Transverse colon (tissue), 4 donors: ENCODE data around the gene MET. TPM values are rescaled to one million over a fixed set of nuclear protein-coding genes. Genes with fewer than 3 reads are reported as not detected.

Source experiments
- DNase-seq: peaks from one replicate; pipeline ENCODE4 v3.0.0-alpha.2; 2019
- H3K27ac ChIP-seq, 4 donors: fragments of 200-600 bp; sonication (generic); 2 replicates each; pipeline ENCODE4 v1.5.1; 2016 to 2018; ENCODE audit warnings: inconsistent platforms in 4 of 4
- H3K27me3 ChIP-seq: fragments of 200-600 bp; sonication (generic); 2 replicates; pipeline ENCODE4 v1.5.1; 2017; ENCODE audit warnings: inconsistent platforms
- H3K36me3 ChIP-seq, 4 donors: fragments of 200-600 bp; sonication (generic); 2 replicates each; pipeline ENCODE4 v1.5.1; 2017 to 2019; ENCODE audit warnings: inconsistent platforms in 4 of 4
- H3K4me1 ChIP-seq, 4 donors: fragments of 200-600 bp; sonication (generic); 2 replicates each; pipeline ENCODE4 v1.5.1; 2017 to 2020; ENCODE audit warnings: inconsistent platforms in 4 of 4
- H3K4me3 ChIP-seq, 4 donors: fragments of 200-600 bp; sonication (generic); 1 replicate in 1 of 4; 2 replicates in 3 of 4; pipeline versions ENCODE4 v1.5.1 to v1.6.1; 2017 to 2019; ENCODE audit warnings: inconsistent platforms in 4 of 4
- H3K9me3 ChIP-seq, 2 donors: fragments of 200-600 bp; sonication (generic); 2 replicates each; pipeline ENCODE4 v1.5.1; 2017 to 2019; ENCODE audit warnings: inconsistent platforms in 2 of 2
- CTCF ChIP-seq, 5 experiments: fragments of 200-600 bp in 3 of 5; fragments of 450-650 bp in 2 of 5; sonication (generic) in 3 of 5; IDR thresholded peaks; 1 replicate in 2 of 5; 2 replicates in 3 of 5; pipeline ENCODE4 v1.5.1; 2016 to 2017; ENCODE audit warnings: antibody characterized with exemption in 5 of 5, inconsistent platforms in 3 of 5, mild to moderate bottlenecking in 2 of 5, moderate library complexity in 1 of 5
- EP300 ChIP-seq: sonication (generic); formaldehyde crosslinking; IDR thresholded peaks from one replicate; pipeline ENCODE4 v1.6.1; 2017; ENCODE audit warnings: antibody characterized with exemption, low read depth
- POLR2A ChIP-seq: fragments of 450-650 bp; IDR thresholded peaks from one replicate; pipeline ENCODE4 v1.6.1; 2016; ENCODE audit warnings: antibody characterized with exemption, mild to moderate bottlenecking, moderate library complexity
- POLR2AphosphoS5 ChIP-seq, 3 donors: sonication (generic); formaldehyde crosslinking; IDR thresholded peaks; one replicate each; pipeline ENCODE4 v1.6.1; 2016; ENCODE audit warnings: antibody characterized with exemption in 3 of 3
- WGBS, 2 donors: methylation state at CpG; one replicate each; pipeline ENCODE4 v1.1.5; 2018; ENCODE audit warnings: low coverage in 1 of 2; 5-methylcytosine and 5-hydroxymethylcytosine counted together
- in situ Hi-C, 4 donors: fragments of 200-750 bp; cut with MboI; loops; one replicate each; pipeline versions ENCODE4 v1.15.0 to v1.15.1; 2017; ENCODE audit warnings: low sequenced_read_pairs in 3 of 4, low pct_ligation_motif_present in 1 of 4, low pct_unique_long_range_greater_than_20kb in 1 of 4
- intact Hi-C: fragments of 100-400 bp; cut with DNase I; formaldehyde crosslinking; loops from one replicate; pipeline ENCODE4 v1.15.1; 2023; ENCODE audit warnings: low total_unique reads
- total RNA-seq, 4 donors: library from RNA; depleted of rRNA; stranded (reverse); fragments of >200 nt; gene quantifications; one replicate each; pipeline ENCODE4 v1.1.0, GENCODE V29; 2016

MET gene
- total RNA-seq, 4 donors from 2014 or later: 6.4 to 35.5 (median 20.3) TPM

GRCh38 chr7:116708861-116709260, 36.9 kb downstream of the MET start:
- intact Hi-C loops: no loop called here
- Histone ChIP-seq H3K27ac (no peak overlapping the region), H3K36me3 (no peaks in the 10 kb centered on the region)

GRCh38 chr7:116709336-116709735, 37.3 kb downstream of the MET start:
- intact Hi-C loops (no loop called here), in situ Hi-C loops (no loop called here)
- Histone ChIP-seq H3K4me1 (peaks cover 0 to 8% (median 3%) of the 10 kb centered on the region in 4 donors), H3K9me3 (no peaks in the 10 kb centered on the region), H3K36me3 (no peaks in the 10 kb centered on the region), H3K4me3 (no peak overlapping the region), H3K27ac (no peak overlapping the region), H3K27me3 (no peaks in the 10 kb centered on the region)
- WGBS, 2 donors: 87 to 94% methylated on average over 4 of the region's 4 CpGs
- DNase-seq: no peak
- no peak for TF ChIP-seq EP300
- no peak for TF ChIP-seq POLR2AphosphoS5 (IDR thresholded peaks at IDR 0.05)
- TF ChIP-seq POLR2A: no peak
- TF ChIP-seq CTCF (IDR thresholded peaks at IDR 0.05): no peak

More at GRCh38 chr7:116708861-116709260, 36.9 kb downstream of the MET start:
- DNase-seq: no peak
- in situ Hi-C loops: no loop called here
- Histone ChIP-seq H3K4me3 (no peak overlapping the region), H3K4me1 (peaks cover 0 to 8% (median 3%) of the 10 kb centered on the region in 4 donors), H3K27me3 (no peaks in the 10 kb centered on the region), H3K9me3 (no peaks in the 10 kb centered on the region)
- WGBS, 2 donors: 85 to 96% methylated on average over 1 of the region's 1 CpG
- no peak for TF ChIP-seq EP300
- TF ChIP-seq CTCF (IDR thresholded peaks at IDR 0.05): no peak
- TF ChIP-seq POLR2A: no peak
- no peak for TF ChIP-seq POLR2AphosphoS5 (IDR thresholded peaks at IDR 0.05)

- Histone ChIP-seq H3K4me3 (no peak overlapping the region), H3K36me3 (no peaks in the 10 kb centered on the region), H3K27ac (no peak overlapping the region), H3K4me1 (peaks cover 0 to 8% (median 3%) of the 10 kb centered on the region in 4 donors), H3K27me3 (no peaks in the 10 kb centered on the region), H3K9me3 (no peaks in the 10 kb centered on the region)
- WGBS, 2 donors: 50 to 57% methylated on average over 3 of the region's 3 CpGs
- intact Hi-C loops: no loop called here
- in situ Hi-C loops: no loop called here
- TF ChIP-seq POLR2AphosphoS5 (IDR thresholded peaks at IDR 0.05) (no peak), CTCF (IDR thresholded peaks at IDR 0.05) (no peak), POLR2A (no peak), EP300 (no peak)
- no peak for DNase-seq
Observed at GRCh38 chr7:116710764-116711452, 38.9 kb downstream of the MET start.

- in situ Hi-C loops (no loop called here), intact Hi-C loops (no loop called here)
- Histone ChIP-seq H3K9me3 (no peaks in the 10 kb centered on the region), H3K4me3 (no peak overlapping the region), H3K27ac (no peak overlapping the region), H3K27me3 (no peaks in the 10 kb centered on the region), H3K4me1 (peaks cover 0 to 8% (median 3%) of the 10 kb centered on the region in 4 donors), H3K36me3 (no peaks in the 10 kb centered on the region)
- TF ChIP-seq EP300 (no peak), CTCF (IDR thresholded peaks at IDR 0.05) (no peak), POLR2AphosphoS5 (IDR thresholded peaks at IDR 0.05) (no peak), POLR2A (no peak)
- WGBS, 2 donors: 86 to 89% methylated on average over 3 to 4 of the region's 4 CpGs
- no peak for DNase-seq
Observed at GRCh38 chr7:116711790-116712189, 39.8 kb downstream of the MET start.
